SK-N-MC (cell line): ENCODE data around the gene KHDRBS1.
A peak's percentile ranks its signal among the peaks of the same experiment; 100 is the strongest.

Source experiments
- DNase-seq: peaks from one replicate; pipeline ENCODE4 v3.0.0-alpha.2; 2011; ENCODE audit warnings: low read depth, low spot score
- H3K27ac ChIP-seq: fragments of 200-600 bp; sonication (generic); 2 replicates; pipeline ENCODE4 v1.5.1; 2016; ENCODE audit warnings: mixed run types
- H3K36me3 ChIP-seq: fragments of 200-600 bp; sonication (generic); 2 replicates; pipeline ENCODE4 v1.6.1; 2017; ENCODE audit warnings: antibody characterized with exemption, low read length, mixed read lengths; ENCODE audit not compliant: insufficient read depth
- H3K4me3 ChIP-seq: fragments of 200-600 bp; sonication (generic); 2 replicates; pipeline ENCODE4 v1.5.1; 2016
- H3K9ac ChIP-seq: fragments of 200-600 bp; sonication (generic); 2 replicates; pipeline ENCODE4 v1.8.0; 2017; ENCODE audit warnings: mixed run types, mixed read lengths; ENCODE audit not compliant: insufficient read length
- H3K9me3 ChIP-seq: fragments of 200-600 bp; sonication (generic); 2 replicates; pipeline ENCODE4 v1.6.1; 2017; ENCODE audit warnings: low read depth, mild to moderate bottlenecking, antibody characterized with exemption, low read length, moderate library complexity, mixed read lengths
- EZH2 ChIP-seq: fragments of 200-600 bp; sonication (generic); IDR thresholded peaks from one replicate; pipeline ENCODE4 v1.6.1; 2017; ENCODE audit warnings: antibody characterized with exemption
- FOXP2 ChIP-seq: optimal IDR thresholded peaks from 2 replicates; pipeline ENCODE3; 2011; ENCODE audit warnings: mild to moderate bottlenecking, moderate library complexity; ENCODE audit not compliant: insufficient read depth; ENCODE audit errors: extremely low read length, control extremely low read depth
- POLR2AphosphoS5 ChIP-seq: IDR thresholded peaks from 2 replicates; pipeline ENCODE4 v1.6.1; 2012; ENCODE audit warnings: mild to moderate bottlenecking, low read depth, low read length, borderline replicate concordance

The KHDRBS1 gene

DNA sequence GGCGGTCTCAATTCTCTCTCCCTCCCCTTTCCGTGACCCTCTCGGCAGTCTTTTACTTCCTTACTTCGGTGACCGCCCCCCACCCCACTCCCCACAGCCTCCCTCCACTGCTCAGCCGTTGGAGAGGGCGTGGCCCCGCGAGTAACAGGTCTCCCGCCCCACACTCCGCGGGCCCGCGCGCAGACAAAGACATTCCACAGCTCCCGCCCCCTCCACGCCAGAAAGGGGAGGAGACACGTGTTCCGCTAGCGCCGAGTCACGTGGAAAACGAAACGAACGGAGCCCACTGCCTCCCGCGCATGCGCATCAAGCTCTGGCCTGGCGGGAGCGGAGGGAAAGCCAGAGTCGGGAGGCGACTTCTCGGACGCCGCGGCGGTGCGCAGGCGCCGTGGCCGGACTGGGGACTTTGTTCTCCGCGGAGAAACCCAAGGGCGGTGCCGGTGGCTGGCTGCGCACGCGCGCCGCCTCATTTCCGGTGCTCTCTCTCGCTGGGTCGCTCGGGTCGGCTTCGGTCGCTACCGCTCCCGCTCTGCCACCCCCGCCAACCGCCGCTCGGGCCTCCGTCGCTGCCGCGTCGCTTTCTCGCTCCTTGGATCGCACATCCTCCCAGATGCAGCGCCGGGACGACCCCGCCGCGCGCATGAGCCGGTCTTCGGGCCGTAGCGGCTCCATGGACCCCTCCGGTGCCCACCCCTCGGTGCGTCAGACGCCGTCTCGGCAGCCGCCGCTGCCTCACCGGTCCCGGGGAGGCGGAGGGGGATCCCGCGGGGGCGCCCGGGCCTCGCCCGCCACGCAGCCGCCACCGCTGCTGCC lies at the start of gene KHDRBS1:
Gene KHDRBS1, plus strand, starts transcription at position 483 of the 813 bp plus-strand sequence. Its CDS starts 128 bp downstream, at position 611.
- peak within 1 kb of the TSS; percentile 96 for H3K9ac ChIP-seq
- peak; percentile 90 for DNase-seq
- TF ChIP-seq EZH2 (no peak), POLR2AphosphoS5 (peak; percentile 89), FOXP2 (no peak)

GRCh38 chr1:31970873-31971272 lies 42.8 kb upstream of the KHDRBS1 start:
- TF ChIP-seq FOXP2 (no peak), EZH2 (no peak), POLR2AphosphoS5 (no peak)
- no peaks in the 10 kb centered on the region for H3K36me3 ChIP-seq
- H3K9ac ChIP-seq = no peak overlapping the region
- H3K27ac ChIP-seq = no peak overlapping the region
- no peaks in the 10 kb centered on the region for H3K9me3 ChIP-seq
- no peak overlapping the region for H3K4me3 ChIP-seq
- no peak for DNase-seq

More for the DNA sequence above, at the start of gene KHDRBS1:
- H3K9me3 ChIP-seq = no peaks in the 10 kb centered on the region
- peak within 1 kb of the TSS; percentile 95 for H3K4me3 ChIP-seq
- H3K27ac ChIP-seq = peak within 1 kb of the TSS; percentile 95
- peaks cover 26% of the 10 kb centered on the region for H3K36me3 ChIP-seq

GRCh38 chr1:31976401-31976800 lies 37.3 kb upstream of the KHDRBS1 start:
- Histone ChIP-seq H3K9me3 (no peaks in the 10 kb centered on the region), H3K27ac (no peak overlapping the region), H3K4me3 (no peak overlapping the region), H3K9ac (no peak overlapping the region), H3K36me3 (no peaks in the 10 kb centered on the region)
- no peak for DNase-seq
- TF ChIP-seq EZH2 (no peak), FOXP2 (no peak), POLR2AphosphoS5 (no peak)

DNA sequence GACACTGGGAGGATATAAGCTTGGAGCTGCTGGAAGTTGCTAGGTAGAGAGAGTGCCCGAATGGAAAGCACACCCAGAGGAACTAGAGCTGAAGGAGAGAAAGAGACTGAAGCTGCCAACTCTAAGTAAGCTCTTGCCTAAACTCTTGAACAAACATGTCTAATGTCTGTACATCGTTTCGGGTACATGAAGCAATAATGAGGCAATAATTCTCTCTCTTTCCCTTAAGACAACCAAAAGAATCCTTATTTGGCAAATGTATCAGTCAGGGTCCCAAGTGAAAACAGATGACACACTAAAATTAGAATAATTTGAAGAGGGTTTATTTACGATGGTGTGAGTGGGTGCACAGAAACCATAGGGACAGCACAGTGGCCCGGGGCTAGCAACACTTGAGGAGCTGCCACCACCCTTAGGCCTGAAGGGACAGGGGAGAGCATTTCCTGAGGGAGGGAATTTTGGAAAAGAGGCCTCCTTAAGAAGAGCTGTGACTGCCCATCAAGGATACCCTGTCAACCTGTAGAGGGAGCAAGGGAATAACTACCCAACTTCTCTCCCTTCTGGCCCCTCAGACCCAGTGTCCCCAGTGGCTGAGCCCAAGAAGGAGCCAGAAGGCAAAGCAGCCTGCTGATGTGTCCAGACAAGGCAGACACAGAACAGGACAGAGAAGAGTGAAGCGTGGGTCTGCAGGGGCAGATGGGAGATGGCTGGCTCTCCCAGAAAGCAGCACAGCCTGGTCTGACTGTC lies 36.1 kb upstream of the KHDRBS1 start:
- Histone ChIP-seq H3K9ac (peak overlapping the region; percentile 70), H3K9me3 (no peaks in the 10 kb centered on the region), H3K4me3 (peak overlapping the region; percentile 42), H3K36me3 (no peaks in the 10 kb centered on the region), H3K27ac (peak overlapping the region; percentile 96)
- no peak for TF ChIP-seq FOXP2
- no peak for TF ChIP-seq EZH2
- TF ChIP-seq POLR2AphosphoS5 = no peak
- DNase-seq = no peak

GRCh38 chr1:31978843-31979400 lies 34.7 kb upstream of the KHDRBS1 start:
- no peak for DNase-seq
- Histone ChIP-seq H3K9me3 (no peaks in the 10 kb centered on the region), H3K36me3 (no peaks in the 10 kb centered on the region), H3K27ac (no peak overlapping the region), H3K4me3 (no peak overlapping the region), H3K9ac (no peak overlapping the region)
- no peak for TF ChIP-seq FOXP2
- no peak for TF ChIP-seq POLR2AphosphoS5
- no peak for TF ChIP-seq EZH2

GRCh38 chr1:31980835-31981455 lies 32.7 kb upstream of the KHDRBS1 start:
- no peak overlapping the region for H3K4me3 ChIP-seq
- H3K36me3 ChIP-seq = no peaks in the 10 kb centered on the region
- no peak for DNase-seq
- no peak overlapping the region for H3K9ac ChIP-seq
- no peaks in the 10 kb centered on the region for H3K9me3 ChIP-seq
- peak overlapping the region; percentile 36; the same call in 1 of the 2 replicates for H3K27ac ChIP-seq
- no peak for TF ChIP-seq EZH2
- no peak for TF ChIP-seq POLR2AphosphoS5
- no peak for TF ChIP-seq FOXP2

DNA sequence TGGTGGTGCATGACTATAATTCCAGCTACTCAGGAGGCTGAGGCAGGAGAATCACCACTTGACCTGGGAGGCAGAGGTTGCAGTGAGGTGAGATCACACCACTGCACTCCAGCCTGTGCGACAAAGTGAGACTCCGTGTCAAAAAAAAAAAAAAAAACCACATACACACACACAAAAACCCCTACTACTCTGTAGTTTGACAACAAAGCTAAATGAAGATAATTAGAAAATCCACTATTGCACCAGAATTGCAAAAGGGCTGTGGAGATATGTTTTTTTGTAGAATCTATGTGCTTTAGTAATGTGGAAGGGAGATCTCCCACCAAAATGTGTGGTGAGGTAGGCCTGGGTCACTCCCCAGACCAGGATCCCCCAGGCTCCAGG lies 32.2 kb upstream of the KHDRBS1 start:
- TF ChIP-seq EZH2 = no peak
- TF ChIP-seq POLR2AphosphoS5 = no peak
- TF ChIP-seq FOXP2 = no peak
- H3K9me3 ChIP-seq = no peaks in the 10 kb centered on the region
- H3K27ac ChIP-seq = peak overlapping the region; percentile 76
- peak overlapping the region; percentile 49; the same call in 1 of the 2 replicates for H3K4me3 ChIP-seq
- no peak overlapping the region for H3K9ac ChIP-seq
- H3K36me3 ChIP-seq = no peaks in the 10 kb centered on the region
- DNase-seq = no peak

DNA sequence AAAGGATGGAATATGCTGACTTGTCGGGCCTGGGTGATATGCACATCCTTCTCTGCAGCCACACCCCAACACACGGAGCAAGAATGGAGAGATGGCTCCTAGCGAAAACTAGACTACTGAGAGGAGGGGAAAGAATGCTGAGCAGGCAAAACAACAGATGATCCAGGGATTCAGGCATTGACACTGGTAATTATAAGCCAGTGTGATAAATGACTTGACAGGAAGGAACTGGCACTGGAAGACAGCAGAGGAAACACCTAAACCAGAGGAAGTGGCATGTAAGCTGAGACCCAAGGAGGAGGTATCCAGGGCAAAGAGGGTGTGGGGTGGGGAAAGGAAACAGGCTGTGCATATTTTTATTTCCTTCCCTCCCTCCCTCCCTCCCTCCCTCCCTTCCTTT lies 31.7 kb upstream of the KHDRBS1 start:
- Histone ChIP-seq H3K9ac (no peak overlapping the region), H3K9me3 (no peaks in the 10 kb centered on the region), H3K4me3 (peak overlapping the region; percentile 49), H3K36me3 (no peaks in the 10 kb centered on the region), H3K27ac (peak overlapping the region; percentile 76)
- DNase-seq = no peak
- TF ChIP-seq FOXP2 (no peak), POLR2AphosphoS5 (peak; percentile 26; the same call in 1 of the 2 replicates)
